M059J (cell line): Measurements from ENCODE around the gene SELENOV. TPM values are rescaled to one million over a fixed set of nuclear protein-coding genes. Genes with fewer than 3 reads are reported as not detected.

Source experiments
- DNase-seq: peaks from one replicate; pipeline ENCODE4 v3.0.0-alpha.2; 2012; ENCODE audit warnings: low read depth
- total RNA-seq: library from RNA; depleted of rRNA; stranded (reverse); fragments of >200 nt; shearing (Covaris generic); gene quantifications from 2 replicates; pipeline ENCODE4 v1.2.3, GENCODE V29; 2014

Gene SELENOV
- total RNA-seq, 1 experiment from 2014 or later: not detected

GRCh38 chr19:39520541-39521484 lies 5.9 kb downstream of the SELENOV start:
- no peak for DNase-seq

- DNase-seq: no peak
Observed at GRCh38 chr19:39524495-39524894, 9.6 kb downstream of the SELENOV start.

- DNase-seq: no peak
Observed at GRCh38 chr19:39525205-39525604, 10.3 kb downstream of the SELENOV start.

GRCh38 chr19:39531834-39532232 lies 16.9 kb downstream of the SELENOV start:
- DNase-seq: no peak

GRCh38 chr19:39532233-39533002 lies 17.5 kb downstream of the SELENOV start, which contains the start of gene EID2B:
EID2B (minus strand) TSS chr19:39532852; CDS start chr19:39532802, 50 bp downstream.
- DNase-seq: peak; percentile 93

- no peak for DNase-seq
Observed at GRCh38 chr19:39533003-39533512, 18.1 kb downstream of the SELENOV start.

- DNase-seq: no peak
Observed at GRCh38 chr19:39533791-39534190, 18.9 kb downstream of the SELENOV start.

GRCh38 chr19:39539165-39539517 lies 24.2 kb downstream of the SELENOV start:
- DNase-seq: no peak

GRCh38 chr19:39539518-39540332 lies 24.8 kb downstream of the SELENOV start, which contains the start of gene EID2:
EID2 (minus strand) TSS chr19:39540161; CDS start chr19:39540079, 82 bp downstream.
- DNase-seq: peak; percentile 89

- DNase-seq: no peak
Observed at GRCh38 chr19:39540333-39540673, 25.4 kb downstream of the SELENOV start.

- no peak for DNase-seq
Observed at GRCh38 chr19:39542206-39542605, 27.3 kb downstream of the SELENOV start.

- no peak for DNase-seq
Observed at GRCh38 chr19:39543477-39543857, 28.5 kb downstream of the SELENOV start.

GRCh38 chr19:39544226-39544903 lies 29.4 kb downstream of the SELENOV start:
- peak; percentile 67 for DNase-seq

- no peak for DNase-seq
Observed at GRCh38 chr19:39544911-39545310, 30.0 kb downstream of the SELENOV start.

- peak; percentile 32 for DNase-seq
Observed at GRCh38 chr19:39546599-39546998, 31.7 kb downstream of the SELENOV start.

GRCh38 chr19:39550197-39550596 lies 35.3 kb downstream of the SELENOV start:
- no peak for DNase-seq

- no peak for DNase-seq
Observed at GRCh38 chr19:39553082-39553652, 38.2 kb downstream of the SELENOV start.

- no peak for DNase-seq
Observed at GRCh38 chr19:39554701-39555311, 39.9 kb downstream of the SELENOV start.

GRCh38 chr19:39555883-39556282 lies 40.9 kb downstream of the SELENOV start:
- no peak for DNase-seq
